Colonic mucosa (tissue), 4 donors: Measurements from ENCODE around the gene PSMD2. TPM values are rescaled to one million over a fixed set of nuclear protein-coding genes. Genes with fewer than 3 reads are reported as not detected.

Source experiments
- DNase-seq: peaks from one replicate; pipeline ENCODE4 v3.0.0-alpha.2; 2020
- H3K27ac ChIP-seq: fragments of 200-600 bp; one replicate; pipeline ENCODE4 v1.8.0; 2021
- H3K27me3 ChIP-seq: fragments of 200-600 bp; one replicate; pipeline ENCODE4 v1.8.0; 2021
- H3K36me3 ChIP-seq: fragments of 200-600 bp; one replicate; pipeline ENCODE4 v1.8.0; 2021
- H3K4me1 ChIP-seq: fragments of 200-600 bp; one replicate; pipeline ENCODE4 v1.8.0; 2021; ENCODE audit warnings: mild to moderate bottlenecking
- H3K4me3 ChIP-seq: fragments of 200-600 bp; one replicate; pipeline ENCODE4 v1.8.0; 2021
- H3K9ac ChIP-seq, 2 donors: one replicate each; pipeline ENCODE4 v1.7.0; 2013; ENCODE audit warnings: control low read depth in 2 of 2, low read depth in 2 of 2, low read length in 2 of 2
- H3K9me3 ChIP-seq: fragments of 200-600 bp; one replicate; pipeline ENCODE4 v1.8.0; 2021
- CTCF ChIP-seq: fragments of 200-600 bp; IDR thresholded peaks from one replicate; pipeline ENCODE4 v1.8.0; 2022; ENCODE audit warnings: antibody characterized with exemption, mild to moderate bottlenecking
- intact Hi-C: fragments of 100-400 bp; cut with DNase I; formaldehyde crosslinking; loops from one replicate; pipeline ENCODE4 v1.14.1; 2022
- total RNA-seq, 2 donors: library from RNA; stranded (reverse); fragmentation: NEBNext Ultra II Directional in 1 of 2; extraction: Animal tissue kit (Norgen Biotek cat#: 25700) in 1 of 2; gene quantifications; one replicate each; pipeline ENCODE4 v1.2.1, GENCODE V29; 2021
- donor health status: healthy.
- donor health status: DM: no; HTN: no; CAD: no.
- donor health status: DM: no; HTN: no; CAD: no.

The PSMD2 gene
- total RNA-seq, 2 donors from 2014 or later = 166 to 298 TPM

DNA sequence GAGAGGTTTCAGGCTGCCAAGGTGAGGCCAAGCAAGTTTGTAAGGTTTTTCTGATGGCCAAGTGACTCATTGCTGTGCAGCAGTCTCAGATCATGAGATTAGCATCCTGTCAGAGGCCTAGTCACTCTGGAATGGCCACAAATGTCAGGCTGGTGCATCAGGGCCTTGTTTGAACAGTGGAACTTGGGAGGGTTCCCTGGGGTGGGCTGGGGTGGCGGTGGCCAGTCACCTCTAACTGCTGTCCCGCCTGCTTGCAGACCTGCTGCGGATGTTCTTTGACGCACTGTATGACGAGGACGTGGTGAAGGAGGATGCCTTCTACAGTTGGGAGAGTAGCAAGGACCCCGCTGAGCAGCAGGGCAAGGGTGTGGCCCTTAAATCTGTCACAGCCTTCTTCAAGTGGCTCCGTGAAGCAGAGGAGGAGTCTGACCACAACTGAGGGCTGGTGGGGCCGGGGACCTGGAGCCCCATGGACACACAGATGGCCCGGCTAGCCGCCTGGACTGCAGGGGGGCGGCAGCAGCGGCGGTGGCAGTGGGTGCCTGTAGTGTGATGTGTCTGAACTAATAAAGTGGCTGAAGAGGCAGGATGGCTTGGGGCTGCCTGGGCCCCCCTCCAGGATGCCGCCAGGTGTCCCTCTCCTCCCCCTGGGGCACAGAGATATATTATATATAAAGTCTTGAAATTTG lies 35.6 kb downstream of the PSMD2 start:
- DNase-seq = no peak
- Histone ChIP-seq H3K36me3 (peaks cover 30% of the 10 kb centered on the region), H3K9ac (no peak overlapping the region)

DNA sequence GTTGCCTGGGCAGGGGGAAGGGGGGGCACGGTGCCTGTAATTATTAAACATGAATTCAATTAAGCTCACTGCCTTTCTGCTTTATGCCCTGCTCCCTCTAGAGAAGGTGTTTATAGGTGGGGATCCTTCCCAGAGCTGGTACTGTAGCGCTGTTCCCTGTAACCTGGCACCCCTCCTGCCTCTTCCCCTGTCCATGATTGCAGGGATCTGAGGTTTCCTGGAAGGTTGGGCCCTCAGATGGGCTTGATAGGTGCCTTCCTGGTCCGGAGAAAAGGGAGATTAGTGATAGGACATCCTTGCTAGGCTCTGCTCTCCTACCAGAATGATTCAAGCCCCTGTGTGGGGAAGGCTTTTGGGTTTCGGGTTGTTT lies 36.2 kb downstream of the PSMD2 start:
- peak overlapping the region; percentile 78 for H3K27ac ChIP-seq
- no peaks in the 10 kb centered on the region for H3K9me3 ChIP-seq
- H3K4me3 ChIP-seq = no peak overlapping the region
- H3K27me3 ChIP-seq = no peaks in the 10 kb centered on the region
- peaks cover 28% of the 10 kb centered on the region for H3K36me3 ChIP-seq
- no peak for TF ChIP-seq CTCF
- H3K4me1 ChIP-seq = no peaks in the 10 kb centered on the region
- no peak for DNase-seq
- intact Hi-C loops = no loop called here
- peak overlapping the region; percentile 37 to 81 for H3K9ac ChIP-seq

More for the DNA sequence above, 35.6 kb downstream of the PSMD2 start:
- Histone ChIP-seq H3K27ac (peak overlapping the region; percentile 78), H3K27me3 (no peaks in the 10 kb centered on the region), H3K4me3 (no peak overlapping the region), H3K4me1 (no peaks in the 10 kb centered on the region), H3K9me3 (no peaks in the 10 kb centered on the region)
- intact Hi-C loops = no loop called here
- TF ChIP-seq CTCF = no peak

DNA sequence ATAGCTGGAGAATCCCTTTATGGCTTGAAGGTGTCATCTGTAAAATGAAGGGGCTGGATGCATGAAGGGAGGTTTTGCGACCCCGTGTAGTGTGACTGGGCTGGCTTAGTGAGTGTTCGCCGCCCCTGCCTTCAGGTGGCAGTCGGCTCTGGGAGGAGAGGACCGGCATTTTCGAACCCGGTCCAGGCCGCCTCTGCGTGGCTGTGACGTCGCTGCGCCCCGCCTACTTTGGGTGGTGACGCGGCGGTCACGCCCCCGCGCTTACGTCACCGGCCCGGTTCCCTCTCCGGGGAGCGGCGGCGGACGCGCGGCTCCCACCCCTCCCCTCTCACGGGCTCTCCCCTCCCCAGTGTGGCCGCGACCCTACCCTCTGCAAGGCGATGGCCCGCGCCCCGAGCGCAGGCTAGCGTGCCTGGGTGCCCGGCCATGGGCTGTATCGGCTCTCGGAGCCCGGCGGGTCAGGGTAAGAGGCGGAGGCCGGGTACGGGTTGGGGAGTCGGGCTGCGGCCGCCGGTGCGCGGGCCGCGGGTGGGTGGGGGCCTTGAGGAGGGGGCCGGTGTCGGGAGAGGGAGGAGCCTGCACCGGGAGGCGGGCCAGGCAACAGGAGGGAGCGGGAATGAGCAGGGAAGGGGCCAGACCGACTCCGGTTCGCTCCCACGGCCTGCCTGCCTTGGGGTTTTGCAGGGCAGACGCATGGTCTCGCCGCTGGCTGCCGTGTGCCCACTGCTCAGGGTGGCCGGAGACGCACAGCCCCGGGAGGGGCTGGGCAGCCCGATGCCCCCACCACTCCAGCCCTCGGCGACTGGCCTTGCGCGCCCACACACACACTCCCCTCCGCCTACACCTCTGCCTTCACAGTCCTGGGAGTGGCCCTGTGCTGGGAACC lies 36.9 kb downstream of the PSMD2 start:
- no peak for TF ChIP-seq CTCF
- no peaks in the 10 kb centered on the region for H3K27me3 ChIP-seq
- peak; percentile 91 for DNase-seq
- no peaks in the 10 kb centered on the region for H3K4me1 ChIP-seq
- no peaks in the 10 kb centered on the region for H3K9me3 ChIP-seq
- H3K36me3 ChIP-seq = peaks cover 28% of the 10 kb centered on the region
- H3K4me3 ChIP-seq = peak overlapping the region; percentile 85
- intact Hi-C loops = no loop called here
- peak overlapping the region; percentile 72 to 81 for H3K9ac ChIP-seq
- H3K27ac ChIP-seq = peak overlapping the region; percentile 78

DNA sequence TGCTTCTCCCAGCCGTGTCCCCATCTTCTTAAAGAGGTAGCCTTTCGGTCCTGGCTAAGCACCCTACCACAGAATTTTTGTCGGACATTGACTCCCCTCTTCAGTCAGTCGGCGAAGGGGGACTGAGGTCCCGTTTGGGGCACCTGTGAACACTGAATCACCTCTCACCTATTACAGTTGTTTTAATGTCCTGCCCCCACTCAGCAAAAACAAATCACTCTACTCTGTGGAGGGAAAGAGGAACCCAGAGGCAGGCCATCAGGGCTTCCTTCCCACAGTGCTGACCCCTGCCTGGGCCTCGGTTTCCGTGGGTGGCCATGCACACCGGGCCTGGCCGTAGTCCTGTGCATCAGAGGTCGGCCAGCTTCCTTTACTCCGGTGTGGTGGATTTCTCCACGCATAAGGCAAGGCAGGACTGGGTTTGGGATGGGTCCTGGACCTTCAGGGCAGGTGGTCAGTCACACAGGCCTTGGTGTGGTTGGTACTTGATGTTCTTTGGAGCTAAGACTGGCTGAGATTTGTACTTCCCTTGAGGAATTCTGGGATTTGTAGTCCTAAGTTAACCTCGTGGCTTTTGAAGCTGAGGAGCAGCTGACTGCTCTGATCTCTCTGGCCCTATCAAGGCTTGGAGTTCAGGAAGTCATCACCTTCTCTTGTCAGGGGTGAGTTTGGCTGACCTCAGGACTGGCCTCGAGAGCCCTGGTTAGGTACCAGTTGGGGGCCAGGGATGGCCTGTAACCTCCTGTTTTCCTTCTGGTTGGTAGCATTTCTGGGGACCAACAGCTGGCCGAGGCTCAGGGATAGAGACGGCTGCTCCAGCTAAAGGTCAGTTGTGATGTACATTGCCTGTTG lies 37.7 kb downstream of the PSMD2 start:
- no peak for DNase-seq
- no peaks in the 10 kb centered on the region for H3K9me3 ChIP-seq
- no peak for TF ChIP-seq CTCF
- H3K36me3 ChIP-seq = peaks cover 19% of the 10 kb centered on the region
- peak overlapping the region; percentile 78 for H3K27ac ChIP-seq
- no peaks in the 10 kb centered on the region for H3K27me3 ChIP-seq
- H3K9ac ChIP-seq = peak overlapping the region; percentile 72 to 81
- peak overlapping the region; percentile 85 for H3K4me3 ChIP-seq
- no peaks in the 10 kb centered on the region for H3K4me1 ChIP-seq
- intact Hi-C loops = no loop called here

DNA sequence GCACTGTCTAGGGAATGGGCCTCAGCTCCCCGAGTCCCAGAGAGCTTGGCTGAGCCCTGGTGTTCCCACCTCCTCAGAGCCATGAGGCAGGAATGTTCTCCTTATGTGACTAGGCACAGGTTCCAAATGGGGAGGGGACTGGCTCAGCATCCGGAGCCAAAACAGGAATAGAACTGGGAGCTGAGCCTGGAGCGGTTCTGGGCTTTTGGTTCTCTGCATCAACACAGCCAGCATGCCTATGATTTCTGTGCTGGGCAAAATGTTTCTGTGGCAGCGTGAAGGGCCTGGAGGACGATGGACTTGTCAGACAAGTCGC lies 38.3 kb downstream of the PSMD2 start, which contains the start of gene FAM131A:
TSS of gene FAM131A (plus strand) at position 202 of the 316 bp plus-strand sequence. CDS start at position 233, 31 bp downstream.
- DNase-seq = no peak
- intact Hi-C loops = no loop called here
- H3K4me1 ChIP-seq = no peaks in the 10 kb centered on the region
- peaks cover 13% of the 10 kb centered on the region for H3K36me3 ChIP-seq
- no peak for TF ChIP-seq CTCF
- peak within 1 kb of the TSS; percentile 72 to 81 for H3K9ac ChIP-seq
- no peaks in the 10 kb centered on the region for H3K9me3 ChIP-seq
- peak within 1 kb of the TSS; percentile 85 for H3K4me3 ChIP-seq
- peak within 1 kb of the TSS; percentile 78 for H3K27ac ChIP-seq
- no peaks in the 10 kb centered on the region for H3K27me3 ChIP-seq
